Keratinocyte (primary cell): ENCODE results near the gene WFDC5. TPM values are rescaled to one million over a fixed set of nuclear protein-coding genes. Genes with fewer than 3 reads are reported as not detected.
"Not testable (repeated sequence)": the region's sequence is repeated elsewhere in the genome, so short reads cannot be mapped to it uniquely, and the experiment has no call there.

Source experiments
- DNase-seq: peaks from one replicate; pipeline ENCODE4 v3.0.0-alpha.2; 2011; ENCODE audit warnings: low read depth, missing footprints, low spot score
- FAIRE-seq: peaks from 2 replicates; lab custom pipeline; 2011; peaks lifted over from hg19 to GRCh38; lab: Jason Lieb, UNC
- H2AFZ ChIP-seq: 2 replicates; pipeline ENCODE4 v1.6.0; 2012; ENCODE audit warnings: low read length, control low read depth, inconsistent platforms; ENCODE audit not compliant: control insufficient read depth
- H3K27ac ChIP-seq: 2 replicates; pipeline ENCODE4 v1.5.1; 2011; ENCODE audit warnings: low read length; ENCODE audit not compliant: control insufficient read depth, insufficient read depth
- H3K27me3 ChIP-seq: 3 replicates; pipeline ENCODE4 v1.6.0; 2011; ENCODE audit warnings: low read length; ENCODE audit not compliant: control insufficient read depth, insufficient read depth; ENCODE audit errors: extremely low read depth
- H3K36me3 ChIP-seq, 2 experiments: 2 replicates in 1 of 2; 3 replicates in 1 of 2; pipeline ENCODE4 v1.5.1; 2011; ENCODE audit warnings: low read length in 2 of 2, mild to moderate bottlenecking in 1 of 2; ENCODE audit not compliant: control insufficient read depth in 2 of 2, insufficient read depth in 2 of 2; ENCODE audit errors: extremely low read depth in 1 of 2
- H3K4me1 ChIP-seq: 3 replicates; pipeline ENCODE4 v1.5.1; 2011; ENCODE audit warnings: low read length; ENCODE audit not compliant: control insufficient read depth, insufficient read depth; ENCODE audit errors: extremely low read depth
- H3K4me2 ChIP-seq: 3 replicates; pipeline ENCODE4 v1.6.0; 2011; ENCODE audit warnings: low read depth, low read length; ENCODE audit not compliant: control insufficient read depth, insufficient read depth; ENCODE audit errors: extremely low read depth
- H3K4me3 ChIP-seq, 3 experiments: fragments of 200-600 bp in 1 of 3; sonication (generic) in 1 of 3; 2 replicates in 2 of 3; 3 replicates in 1 of 3; pipeline ENCODE4 v1.5.1; 2011 to 2016; ENCODE audit warnings: low read length in 3 of 3, mild to moderate bottlenecking in 3 of 3, control low read depth in 2 of 3, inconsistent platforms in 1 of 3, low read depth in 1 of 3, mixed read lengths in 1 of 3, mixed run types in 1 of 3, moderate library complexity in 1 of 3; ENCODE audit not compliant: control insufficient read depth in 2 of 3, insufficient read depth in 2 of 3; ENCODE audit errors: extremely low read depth in 1 of 3
- H3K79me2 ChIP-seq: 2 replicates; pipeline ENCODE4 v1.6.0; 2012; ENCODE audit warnings: low read length; ENCODE audit not compliant: control insufficient read depth, insufficient read depth
- H3K9ac ChIP-seq: 3 replicates; pipeline ENCODE4 v1.6.0; 2011; ENCODE audit warnings: low read length; ENCODE audit not compliant: control insufficient read depth, insufficient read depth; ENCODE audit errors: extremely low read depth
- H3K9me1 ChIP-seq: 3 replicates; pipeline ENCODE4 v1.6.0; 2011; ENCODE audit warnings: low read length; ENCODE audit not compliant: control insufficient read depth, insufficient read depth; ENCODE audit errors: extremely low read depth
- H3K9me3 ChIP-seq: 2 replicates; pipeline ENCODE4 v1.5.1; 2012; ENCODE audit warnings: low read depth, low read length; ENCODE audit not compliant: control insufficient read depth
- H4K20me1 ChIP-seq: 3 replicates; pipeline ENCODE4 v1.6.0; 2011; ENCODE audit warnings: low read length; ENCODE audit not compliant: control insufficient read depth, insufficient read depth; ENCODE audit errors: extremely low read depth
- CTCF ChIP-seq, 3 experiments: IDR thresholded peaks in 1 of 3; conservative IDR thresholded peaks in 1 of 3; optimal IDR thresholded peaks in 1 of 3; 2 replicates in 2 of 3; 3 replicates in 1 of 3; pipeline versions ENCODE3 to v1.5.1; 2011; ENCODE audit warnings: low read length in 3 of 3, mild to moderate bottlenecking in 3 of 3, moderate library complexity in 2 of 3, control low read depth in 1 of 3, inconsistent platforms in 1 of 3; ENCODE audit not compliant: insufficient read depth in 2 of 3; ENCODE audit errors: extremely low read depth in 1 of 3
- EZH2 ChIP-seq: IDR thresholded peaks from one replicate; pipeline ENCODE4 v1.6.1; 2012; ENCODE audit warnings: inconsistent platforms, mild to moderate bottlenecking, low read length, moderate library complexity
- dilution Hi-C: fragments of 300-500 bp; cut with MboI; formaldehyde crosslinking; loops from one replicate; pipeline ENCODE4 v1.7.0; 2020; ENCODE audit warnings: low sequenced_read_pairs; ENCODE audit not compliant: extremely low pct_ligation_motif_present
- polyA plus RNA-seq, 5 experiments: library from polyadenylated mRNA; depleted of rRNA in 3 of 5; stranded (reverse) in 3 of 5; stranded (forward) in 1 of 5; unstranded in 1 of 5; fragments of >200 nt; gene quantifications; 1 replicate in 1 of 5; 2 replicates in 3 of 5; 3 replicates in 1 of 5; pipeline versions ENCODE4 v1.2.1 to v1.2.3, GENCODE V29; 2011 to 2012; ENCODE audit warnings: missing spikeins in 2 of 5, low read depth in 1 of 5, low replicate concordance in 1 of 5

WFDC5 gene
- polyA plus RNA-seq, 1 donor (not counting 4 experiments of a cell fraction or from before 2014, with no cell fraction given) = 5.1 TPM

- Histone ChIP-seq H3K9me3 (no peaks in the 10 kb centered on the region), H3K9ac (no peak overlapping the region), H3K27ac (no peak overlapping the region), H3K27me3 (peaks cover 3% of the 10 kb centered on the region), H3K4me2 (no peak overlapping the region), H4K20me1 (no peaks in the 10 kb centered on the region), H2AFZ (no peak overlapping the region), H3K79me2 (no peaks in the 10 kb centered on the region), H3K36me3 (no peaks in the 10 kb centered on the region), H3K4me3 (no peak overlapping the region), H3K9me1 (no peaks in the 10 kb centered on the region), H3K4me1 (peaks cover 9% of the 10 kb centered on the region)
- dilution Hi-C loops = no loop called here
- DNase-seq = peak; percentile 17
- no peak for TF ChIP-seq EZH2
- TF ChIP-seq CTCF (optimal IDR thresholded peaks at IDR 0.05 in 1 of 3, IDR thresholded peaks at IDR 0.05 in 1 of 3, conservative IDR thresholded peaks at IDR 0.05 in 1 of 3; ENCODE audit: extremely low read depth in 1 of 3, insufficient read depth in 2 of 3, low read length in 3 of 3) = no peak
- peak; percentile 99 for FAIRE-seq
These were observed 43.0 kb upstream of the WFDC5 start for GRCh38 chr20:45157962-45158361.

GRCh38 chr20:45156713-45157112 lies 41.7 kb upstream of the WFDC5 start:
- FAIRE-seq (no peak), DNase-seq (no peak)
- H3K27me3 ChIP-seq = no peaks in the 10 kb centered on the region
- no peak overlapping the region for H3K4me2 ChIP-seq
- no peak overlapping the region for H3K4me3 ChIP-seq
- H3K27ac ChIP-seq = no peak overlapping the region
- no peaks in the 10 kb centered on the region for H3K36me3 ChIP-seq
- H3K9me1 ChIP-seq = no peaks in the 10 kb centered on the region
- H3K9ac ChIP-seq = no peak overlapping the region
- no peaks in the 10 kb centered on the region for H4K20me1 ChIP-seq
- TF ChIP-seq CTCF (optimal IDR thresholded peaks at IDR 0.05 in 1 of 3, IDR thresholded peaks at IDR 0.05 in 1 of 3, conservative IDR thresholded peaks at IDR 0.05 in 1 of 3; ENCODE audit: extremely low read depth in 1 of 3, insufficient read depth in 2 of 3, low read length in 3 of 3) = no peak
- TF ChIP-seq EZH2 = no peak
- no peak overlapping the region for H2AFZ ChIP-seq
- no peaks in the 10 kb centered on the region for H3K79me2 ChIP-seq
- H3K4me1 ChIP-seq = peaks cover 9% of the 10 kb centered on the region
- no peaks in the 10 kb centered on the region for H3K9me3 ChIP-seq
- dilution Hi-C loops = no loop called here

- FAIRE-seq, H3K27ac ChIP-seq, dilution Hi-C loops, H3K4me3 ChIP-seq, H4K20me1 ChIP-seq, H3K9me1 ChIP-seq, H3K4me2 ChIP-seq, DNase-seq, H3K9me3 ChIP-seq, H3K4me1 ChIP-seq, H3K79me2 ChIP-seq, H3K9ac ChIP-seq, H3K36me3 ChIP-seq, H3K27me3 ChIP-seq, H2AFZ ChIP-seq: not testable (repeated sequence)
These were observed 39.8 kb upstream of the WFDC5 start for GRCh38 chr20:45154794-45155193.
